Cardiac ventricle fibroblast (primary cell): ENCODE data around the gene SPART. TPM values are rescaled to one million over a fixed set of nuclear protein-coding genes. Genes with fewer than 3 reads are reported as not detected.

Experiments
- total RNA-seq: library from RNA; depleted of rRNA; stranded (reverse); fragments of >200 nt; gene quantifications from 2 replicates; pipeline ENCODE4 v1.2.3, GENCODE V29; 2015

Gene SPART, protein sequence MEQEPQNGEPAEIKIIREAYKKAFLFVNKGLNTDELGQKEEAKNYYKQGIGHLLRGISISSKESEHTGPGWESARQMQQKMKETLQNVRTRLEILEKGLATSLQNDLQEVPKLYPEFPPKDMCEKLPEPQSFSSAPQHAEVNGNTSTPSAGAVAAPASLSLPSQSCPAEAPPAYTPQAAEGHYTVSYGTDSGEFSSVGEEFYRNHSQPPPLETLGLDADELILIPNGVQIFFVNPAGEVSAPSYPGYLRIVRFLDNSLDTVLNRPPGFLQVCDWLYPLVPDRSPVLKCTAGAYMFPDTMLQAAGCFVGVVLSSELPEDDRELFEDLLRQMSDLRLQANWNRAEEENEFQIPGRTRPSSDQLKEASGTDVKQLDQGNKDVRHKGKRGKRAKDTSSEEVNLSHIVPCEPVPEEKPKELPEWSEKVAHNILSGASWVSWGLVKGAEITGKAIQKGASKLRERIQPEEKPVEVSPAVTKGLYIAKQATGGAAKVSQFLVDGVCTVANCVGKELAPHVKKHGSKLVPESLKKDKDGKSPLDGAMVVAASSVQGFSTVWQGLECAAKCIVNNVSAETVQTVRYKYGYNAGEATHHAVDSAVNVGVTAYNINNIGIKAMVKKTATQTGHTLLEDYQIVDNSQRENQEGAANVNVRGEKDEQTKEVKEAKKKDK
- total RNA-seq: 94.1 and 158 TPM in 2 replicates

DNA sequence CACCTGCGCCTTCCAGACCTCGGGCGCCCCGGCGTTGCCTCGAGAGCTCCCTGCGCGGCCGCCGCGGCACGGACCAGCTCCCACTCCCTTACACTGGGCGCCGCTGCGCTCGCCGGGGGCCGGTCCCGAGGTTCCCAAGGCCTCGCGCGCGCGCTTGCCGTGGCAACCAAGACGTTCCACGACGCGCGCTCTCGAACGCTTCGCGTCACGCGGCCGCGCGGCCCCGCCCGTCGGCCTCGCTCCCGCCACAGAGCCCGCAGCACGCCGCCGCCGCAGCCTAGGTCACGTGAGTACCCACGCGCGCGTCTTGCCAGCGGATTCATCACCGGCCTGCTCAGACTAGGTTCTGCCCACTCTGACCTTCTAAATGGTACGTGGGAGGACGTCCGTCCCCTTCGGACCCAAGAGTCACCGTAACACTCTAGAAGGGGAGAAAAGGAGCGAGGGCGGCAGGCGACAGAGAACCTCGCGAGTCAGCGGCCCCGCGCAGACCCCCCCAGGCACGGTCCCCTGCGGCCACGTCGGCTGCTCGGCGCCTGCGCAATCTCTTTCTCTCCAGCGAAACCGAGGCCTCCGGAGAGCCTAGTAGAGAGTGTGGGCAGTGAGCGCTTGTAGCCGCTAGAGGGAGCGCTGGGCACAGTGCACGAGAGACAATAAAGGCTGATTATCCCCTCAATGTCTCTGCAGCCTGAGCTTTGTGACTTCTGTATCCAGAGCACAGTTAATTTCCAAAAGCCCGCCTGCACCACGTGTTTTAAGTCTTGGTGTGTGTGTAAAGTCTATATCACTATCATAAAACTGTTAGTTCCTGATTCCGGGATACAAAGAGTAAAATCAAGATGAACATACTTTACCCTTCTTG lies at the start of gene SPART:
SPART (minus strand) TSS at position 173 of the 862 bp plus-strand sequence. CDS start 10,564 bp downstream, outside the sequence.

DNA sequence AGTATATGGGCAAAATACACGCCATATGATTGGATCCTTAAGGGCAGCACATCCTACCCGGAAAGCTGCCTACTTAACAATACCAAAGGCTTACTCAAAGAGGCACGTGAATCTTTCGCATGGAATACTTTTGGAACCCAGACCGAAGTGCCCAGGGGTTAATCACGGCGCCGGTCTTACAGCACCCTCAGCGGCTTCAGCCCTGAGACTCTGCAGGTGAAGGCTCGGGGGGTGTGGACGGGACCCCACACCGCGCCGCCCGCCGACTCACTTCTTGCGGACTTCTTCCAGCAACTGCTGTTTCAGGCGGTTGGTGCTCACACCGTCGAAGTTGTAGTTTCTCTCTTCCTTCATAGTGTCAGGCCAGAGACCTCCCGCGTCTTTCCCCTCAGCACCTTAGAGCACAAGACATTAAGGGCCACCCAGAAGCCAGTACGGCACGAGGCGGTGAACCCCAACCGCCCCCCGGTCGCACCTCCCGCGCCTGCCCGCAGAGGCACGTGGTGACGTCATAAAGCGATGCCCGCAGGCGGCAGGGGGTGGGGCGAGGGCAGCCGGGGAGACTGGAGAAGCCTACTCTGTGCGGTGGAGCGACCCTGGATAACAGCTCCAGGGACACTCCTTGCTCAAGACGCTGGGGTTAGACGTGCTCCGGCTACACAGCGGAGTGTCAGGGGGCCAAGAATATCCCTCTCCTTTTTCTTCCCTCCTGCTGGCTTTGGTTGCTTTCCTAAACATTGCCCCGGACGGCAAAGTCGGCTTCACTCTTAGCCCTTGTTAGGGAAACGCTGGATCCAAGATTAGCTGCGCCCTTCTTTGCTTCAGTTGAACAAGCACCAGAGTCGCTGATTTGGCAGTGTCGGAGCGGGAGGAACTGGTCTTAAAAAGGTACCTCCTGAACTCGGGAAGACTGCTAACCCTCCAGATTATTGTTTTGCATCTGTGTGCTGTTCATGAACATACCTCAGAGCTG lies 48.5 kb downstream of the SPART start, which contains the start of gene CCDC169:
CCDC169 (minus strand) TSS at position 449 of the 973 bp plus-strand sequence; CDS start at position 354, 95 bp downstream.

Other genes with a start within 250 kb of the SPART start
- 23.5 and 29.8 TPM in 2 replicates for gene DCLK1, start 215.0 kb downstream of the SPART start, total RNA-seq
- 0.68 and 1.4 TPM in 2 replicates for gene SOHLH2, start 131.8 kb downstream of the SPART start, total RNA-seq
- gene CCDC169, start 48.6 kb downstream of the SPART start, total RNA-seq: 1.1 and 2.5 TPM in 2 replicates
- gene CCNA1, start 86.1 kb upstream of the SPART start, total RNA-seq: 0.37 and 1.0 TPM in 2 replicates